M059J (cell line): ENCODE data around the gene UTS2R. TPM values are rescaled to one million over a fixed set of nuclear protein-coding genes. Genes with fewer than 3 reads are reported as not detected.
"Not testable (repeated sequence)": the region's sequence is repeated elsewhere in the genome, so short reads cannot be mapped to it uniquely, and the experiment has no call there.

Experiments
- DNase-seq: peaks from one replicate; pipeline ENCODE4 v3.0.0-alpha.2; 2012; ENCODE audit warnings: low read depth
- total RNA-seq: library from RNA; depleted of rRNA; stranded (reverse); fragments of >200 nt; shearing (Covaris generic); gene quantifications from 2 replicates; pipeline ENCODE4 v1.2.3, GENCODE V29; 2014

UTS2R gene
- total RNA-seq, 1 experiment from 2014 or later = not detected

GRCh38 chr17:82375359-82376041, 3.9 kb downstream of the UTS2R start:
- DNase-seq = no peak

GRCh38 chr17:82376042-82376730, 4.6 kb downstream of the UTS2R start:
- no peak for DNase-seq

GRCh38 chr17:82377294-82377693, 5.7 kb downstream of the UTS2R start:
- DNase-seq = not testable (repeated sequence)

- DNase-seq = no peak
Measured at GRCh38 chr17:82377924-82378740, 6.6 kb downstream of the UTS2R start.

GRCh38 chr17:82378741-82379021, 7.1 kb downstream of the UTS2R start:
- no peak for DNase-seq

- peak; percentile 59 for DNase-seq
Measured at GRCh38 chr17:82380860-82381702, 9.5 kb downstream of the UTS2R start.

GRCh38 chr17:82381703-82382009, 10.1 kb downstream of the UTS2R start:
- DNase-seq = not testable (repeated sequence)

GRCh38 chr17:82382220-82382932, 10.8 kb downstream of the UTS2R start:
- not testable (repeated sequence) for DNase-seq

- DNase-seq = no peak
Measured at GRCh38 chr17:82382933-82383255, 11.3 kb downstream of the UTS2R start.

GRCh38 chr17:82383411-82383810, 11.8 kb downstream of the UTS2R start:
- DNase-seq = no peak

GRCh38 chr17:82384051-82384729, 12.6 kb downstream of the UTS2R start:
- DNase-seq = no peak

- peak; percentile 78 for DNase-seq
Measured at GRCh38 chr17:82384730-82385481, 13.3 kb downstream of the UTS2R start.

GRCh38 chr17:82385559-82386254, 14.1 kb downstream of the UTS2R start:
- DNase-seq = no peak

GRCh38 chr17:82386255-82386831, 14.8 kb downstream of the UTS2R start:
- DNase-seq = no peak

GRCh38 chr17:82386881-82387704, 15.5 kb downstream of the UTS2R start:
- DNase-seq = no peak

- no peak for DNase-seq
Measured at GRCh38 chr17:82387705-82388106, 16.1 kb downstream of the UTS2R start.

- peak; percentile 68 for DNase-seq
Measured at GRCh38 chr17:82388223-82388921, 16.8 kb downstream of the UTS2R start.

GRCh38 chr17:82388922-82389283, 17.3 kb downstream of the UTS2R start:
- no peak for DNase-seq
